ENCODE results near the gene NR2F1.

- TF ChIP-seq CTCF (IDR thresholded peaks at IDR 0.05; ENCODE audit: poor library complexity) (no peak), EZH2 (IDR thresholded peaks at IDR 0.05; ENCODE audit: borderline replicate concordance) (no peak)
Measured at GRCh38 chr5:93557021-93557604, 25.9 kb upstream of the NR2F1 start.
